Measurements from ENCODE around the gene RGS10. TPM values are rescaled to one million over a fixed set of nuclear protein-coding genes. Genes with fewer than 3 reads are reported as not detected.
A peak's percentile ranks its signal among the peaks of the same experiment; 100 is the strongest.

RGS10 gene
- total RNA-seq, 1 donor: 35.4 TPM

GRCh38 chr10:119489991-119490326 is 52.6 kb downstream of the RGS10 start:
- no peak overlapping the region for H3K4me3 ChIP-seq (ENCODE audit: low read depth, low read length)
- DNase-seq (ENCODE audit: low read depth): no peak
- no peak for TF ChIP-seq CTCF (IDR thresholded peaks at IDR 0.05; ENCODE audit: insufficient read depth, low read depth, low read length)

GRCh38 chr10:119488675-119489074 is 53.8 kb downstream of the RGS10 start:
- no peak for TF ChIP-seq CTCF (IDR thresholded peaks at IDR 0.05; ENCODE audit: insufficient read depth, low read depth, low read length)
- H3K4me3 ChIP-seq (ENCODE audit: low read depth, low read length): no peak overlapping the region
- no peak for DNase-seq (ENCODE audit: low read depth)

GRCh38 chr10:119483839-119484238 is 58.7 kb downstream of the RGS10 start:
- TF ChIP-seq CTCF (IDR thresholded peaks at IDR 0.05; ENCODE audit: insufficient read depth, low read depth, low read length): no peak
- DNase-seq (ENCODE audit: low read depth): no peak
- H3K4me3 ChIP-seq (ENCODE audit: low read depth, low read length): no peak overlapping the region

GRCh38 chr10:119483001-119483400 is 59.5 kb downstream of the RGS10 start:
- no peak for TF ChIP-seq CTCF (IDR thresholded peaks at IDR 0.05; ENCODE audit: insufficient read depth, low read depth, low read length)
- DNase-seq (ENCODE audit: low read depth): no peak
- H3K4me3 ChIP-seq (ENCODE audit: low read depth, low read length): no peak overlapping the region

GRCh38 chr10:119481781-119482426 is 60.6 kb downstream of the RGS10 start:
- H3K4me3 ChIP-seq (ENCODE audit: low read depth, low read length): no peak overlapping the region
- no peak for DNase-seq (ENCODE audit: low read depth)
- no peak for TF ChIP-seq CTCF (IDR thresholded peaks at IDR 0.05; ENCODE audit: insufficient read depth, low read depth, low read length)

GRCh38 chr10:119480667-119481066 is 61.9 kb downstream of the RGS10 start:
- no peak for TF ChIP-seq CTCF (IDR thresholded peaks at IDR 0.05; ENCODE audit: insufficient read depth, low read depth, low read length)
- DNase-seq (ENCODE audit: low read depth): peak; percentile 38
- H3K4me3 ChIP-seq (ENCODE audit: low read depth, low read length): no peak overlapping the region

GRCh38 chr10:119479532-119479931 is 63.0 kb downstream of the RGS10 start:
- no peak overlapping the region for H3K4me3 ChIP-seq (ENCODE audit: low read depth, low read length)
- DNase-seq (ENCODE audit: low read depth): no peak
- TF ChIP-seq CTCF (IDR thresholded peaks at IDR 0.05; ENCODE audit: insufficient read depth, low read depth, low read length): no peak

Data from fibroblast of villous mesenchyme (primary cell).